Stimulated activated naive CD4-positive, alpha-beta T cell (primary cell): ENCODE results near the gene LRRC14B.
A peak's percentile ranks its signal among the peaks of the same experiment; 100 is the strongest.

Experiments
- DNase-seq, 6 experiments: peaks; one replicate each; lab custom pipeline; 2025; lab: John Stamatoyannopoulos, UW

The LRRC14B gene

DNA sequence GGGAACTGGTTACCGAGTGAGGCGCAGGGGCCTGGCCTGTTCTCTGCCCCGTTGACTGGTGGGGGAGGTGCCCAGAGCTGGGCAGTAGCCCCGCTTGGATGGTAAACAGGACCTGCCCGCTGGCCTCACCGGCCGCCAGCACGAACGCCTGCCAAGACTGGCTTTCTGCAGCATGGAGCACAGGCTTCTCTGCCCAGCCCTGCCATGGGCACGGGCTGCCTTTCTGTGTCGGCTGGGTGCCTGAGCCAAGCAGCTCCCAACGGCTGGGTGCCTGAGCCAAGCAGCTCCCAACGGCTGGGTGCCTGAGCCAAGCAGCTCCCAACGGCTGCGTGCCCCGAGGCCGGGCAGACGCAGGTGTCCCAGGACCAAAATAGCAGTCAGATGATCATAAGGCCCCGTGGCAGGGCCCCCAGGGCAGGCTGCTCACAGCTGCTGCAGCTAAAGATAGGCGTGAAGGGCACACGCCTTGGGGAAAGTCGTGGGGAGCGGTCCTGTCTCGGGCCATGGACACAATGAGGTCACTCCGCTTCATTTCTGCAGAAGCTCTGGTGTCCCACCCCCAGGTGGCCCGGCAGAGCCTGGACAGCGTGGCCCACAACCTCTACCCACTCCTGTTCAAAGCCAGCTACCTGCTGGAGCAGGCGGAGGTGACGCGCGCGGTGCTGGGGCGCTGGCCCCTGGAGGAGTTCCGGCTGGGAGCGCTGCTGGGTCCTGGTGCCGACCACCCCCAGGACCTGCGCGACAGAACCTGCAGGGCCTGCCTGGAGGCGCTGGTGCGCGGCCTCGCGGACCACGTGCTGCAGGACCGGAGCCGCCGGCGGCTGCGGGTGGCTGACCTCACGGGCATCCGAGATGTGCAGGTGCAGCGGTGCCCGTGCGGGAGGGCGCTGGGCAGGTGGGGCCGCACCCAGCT lies at the start of gene LRRC14B:
Gene LRRC14B (plus strand): TSS at position 460 of the 913 bp plus-strand sequence. CDS start 44 bp downstream, at position 504.
- DNase-seq: peak in 3 of 6 experiments; percentile 5 to 17 (median 8)

DNA sequence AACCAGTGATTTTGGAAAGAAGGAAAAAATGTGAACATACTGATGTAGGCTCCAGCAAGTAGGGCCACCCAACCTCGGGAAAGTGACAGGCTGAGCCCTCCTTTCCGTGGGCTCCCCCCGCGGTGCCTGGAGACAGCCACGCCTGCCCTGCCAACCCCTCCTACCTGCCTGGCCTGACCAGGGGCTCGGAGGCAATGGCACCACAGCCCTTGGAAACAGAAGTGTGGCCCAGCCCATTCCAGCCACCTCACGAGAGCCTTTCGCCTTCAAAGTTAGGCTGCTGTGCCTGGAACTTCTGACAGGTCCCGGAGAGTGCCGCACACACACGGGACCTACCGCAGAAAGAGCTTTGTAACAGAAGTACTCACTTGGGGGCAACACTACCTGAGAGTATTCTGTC lies 49.5 kb upstream of the LRRC14B start:
- DNase-seq: no peak

DNA sequence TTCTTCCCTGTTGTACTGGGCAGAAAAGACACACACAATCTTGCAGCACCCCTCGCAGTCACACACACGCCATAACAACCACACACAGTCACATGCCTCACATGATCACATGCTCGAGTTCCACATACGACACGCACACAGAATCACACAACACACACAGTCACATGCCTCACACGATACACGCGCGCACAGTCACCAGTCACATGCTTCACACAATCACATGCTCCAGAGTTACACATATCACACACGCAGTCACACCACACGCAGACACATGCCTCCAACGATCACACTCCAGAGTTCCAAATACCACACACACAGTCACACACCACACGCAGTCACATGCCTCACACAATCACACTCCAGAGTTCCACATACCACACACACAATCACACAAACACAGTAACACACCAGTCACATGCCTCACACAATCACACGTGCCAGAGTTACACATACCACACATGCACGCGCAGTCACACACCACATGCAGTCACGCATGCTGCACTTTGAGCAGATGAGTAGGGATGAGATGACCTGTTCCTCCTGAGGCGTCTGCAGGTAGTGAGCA lies 49.0 kb upstream of the LRRC14B start:
- DNase-seq: no peak

DNA sequence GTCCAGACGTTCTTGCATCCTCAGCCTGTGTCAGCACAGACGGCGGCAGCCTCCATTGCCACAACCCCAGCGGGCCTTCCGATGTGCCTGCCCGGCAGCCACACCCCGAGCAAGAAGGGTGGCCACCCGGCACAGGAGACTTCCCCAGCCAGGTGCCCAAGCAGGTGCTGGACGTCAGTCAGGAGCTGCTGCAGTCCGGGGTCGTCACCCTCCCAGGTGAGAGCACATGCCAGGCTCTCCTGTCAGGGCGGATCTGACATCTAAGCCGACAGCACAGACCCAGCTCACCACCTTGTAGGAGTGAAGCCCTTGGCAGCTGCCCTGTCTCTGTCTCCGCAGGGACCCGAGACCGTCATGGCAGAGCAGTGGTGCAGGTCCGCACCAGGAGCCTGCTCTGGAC lies 48.3 kb upstream of the LRRC14B start:
- DNase-seq: no peak

DNA sequence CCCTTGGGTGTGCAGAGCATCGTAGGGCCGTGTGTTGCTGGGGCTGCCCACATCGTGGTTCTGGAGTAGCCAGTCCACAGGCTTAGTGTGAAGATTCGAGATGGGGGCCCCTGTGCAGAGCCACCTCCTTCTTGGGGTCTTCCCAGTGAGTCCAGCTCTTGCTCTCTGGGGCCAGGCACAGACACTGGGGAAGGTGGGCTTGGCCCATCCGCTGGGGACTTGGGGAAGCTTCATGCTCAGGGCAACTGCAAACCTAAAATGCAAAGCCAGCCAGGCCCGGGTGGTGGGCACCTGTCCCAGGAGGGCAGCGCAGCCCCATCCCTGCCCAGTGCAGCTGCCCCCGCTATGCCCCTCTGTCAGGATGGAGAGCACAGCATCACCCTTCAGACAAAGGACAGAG lies 46.4 kb upstream of the LRRC14B start:
- no peak for DNase-seq

DNA sequence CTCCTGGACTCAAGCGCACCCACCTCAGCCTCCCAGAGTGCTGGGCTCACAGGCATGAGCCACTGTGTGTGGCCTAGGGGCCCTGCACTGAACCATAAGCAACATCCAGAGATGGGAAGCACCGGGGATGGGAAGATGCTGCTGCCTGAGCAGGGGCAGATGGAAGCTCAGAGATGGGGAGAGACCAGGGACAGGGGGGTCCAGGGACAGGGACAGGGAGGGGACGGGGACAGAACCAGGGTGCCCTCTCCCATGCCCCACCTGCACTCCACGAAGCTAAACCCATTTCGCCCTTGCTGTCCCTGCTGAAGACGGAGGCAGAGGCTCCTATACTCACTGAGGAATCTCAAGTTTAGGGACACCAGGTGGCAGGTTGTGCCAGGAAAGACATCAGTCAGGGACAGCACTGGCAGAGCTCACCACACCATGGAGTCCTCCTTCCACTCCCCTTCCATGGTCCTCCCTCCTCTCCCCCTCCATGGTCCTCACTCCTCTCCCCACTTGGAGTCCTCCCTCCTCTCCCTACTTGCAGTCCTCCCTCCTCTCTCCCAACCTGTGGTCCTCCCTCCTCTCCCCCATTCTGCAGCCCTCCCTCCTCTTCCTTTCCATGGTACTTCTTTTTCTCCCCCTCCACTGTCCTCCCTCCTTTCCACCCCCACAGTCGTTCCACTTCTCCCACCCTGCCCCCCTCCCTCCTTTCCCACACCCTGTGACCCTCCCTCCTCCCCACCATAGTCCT lies 45.5 kb upstream of the LRRC14B start:
- DNase-seq: no peak

DNA sequence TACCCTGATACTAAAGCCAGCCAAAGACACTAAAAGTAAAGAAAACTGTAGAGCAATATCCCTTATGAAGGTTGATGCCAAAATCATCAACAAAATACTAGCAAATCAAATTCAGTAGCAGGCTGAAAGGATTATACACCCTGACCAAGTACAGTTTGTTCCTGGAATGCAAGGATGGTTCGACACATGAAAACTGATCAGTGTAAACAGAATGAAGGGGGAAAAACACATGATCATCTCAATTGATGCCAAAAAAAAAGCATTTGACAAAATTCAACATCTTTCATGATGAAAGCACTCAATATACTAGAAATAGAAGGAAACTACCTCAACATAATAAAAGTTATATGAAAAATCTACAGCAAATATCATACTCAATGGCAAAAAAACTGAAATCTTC lies 43.5 kb upstream of the LRRC14B start:
- DNase-seq: no peak

DNA sequence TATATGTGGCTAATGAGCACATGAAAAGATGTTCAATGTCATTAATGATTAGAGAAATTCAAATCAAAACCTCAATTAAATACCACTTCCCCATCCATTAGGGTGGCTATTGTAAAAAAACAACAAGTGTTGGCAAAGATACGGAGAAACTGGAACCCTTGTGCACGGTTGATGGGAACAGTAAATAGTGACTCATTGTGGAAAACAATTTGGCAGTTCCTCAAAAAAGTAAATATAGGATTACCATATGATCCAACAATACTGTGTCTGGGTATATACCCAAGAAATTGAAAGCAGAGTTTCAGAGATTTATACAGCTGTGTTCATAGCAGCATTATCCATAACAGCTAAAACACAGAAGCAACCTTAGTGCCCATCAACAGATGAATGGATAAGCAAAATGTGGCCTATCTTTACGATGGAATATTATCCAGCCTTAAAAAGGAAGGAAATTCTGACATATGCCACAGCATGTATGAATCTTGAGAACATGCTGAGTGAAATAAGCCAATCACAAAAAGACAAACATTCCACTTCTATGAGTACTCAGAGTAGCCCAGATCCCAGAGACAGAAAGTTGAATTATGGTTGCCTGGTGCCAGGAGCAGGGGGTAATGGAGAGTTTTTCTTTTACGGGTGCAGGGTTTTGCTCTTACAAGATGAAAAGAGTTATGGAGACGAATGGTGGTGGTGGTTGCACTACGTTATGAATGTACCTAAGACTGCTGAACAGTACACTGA lies 41.4 kb upstream of the LRRC14B start:
- DNase-seq: no peak

DNA sequence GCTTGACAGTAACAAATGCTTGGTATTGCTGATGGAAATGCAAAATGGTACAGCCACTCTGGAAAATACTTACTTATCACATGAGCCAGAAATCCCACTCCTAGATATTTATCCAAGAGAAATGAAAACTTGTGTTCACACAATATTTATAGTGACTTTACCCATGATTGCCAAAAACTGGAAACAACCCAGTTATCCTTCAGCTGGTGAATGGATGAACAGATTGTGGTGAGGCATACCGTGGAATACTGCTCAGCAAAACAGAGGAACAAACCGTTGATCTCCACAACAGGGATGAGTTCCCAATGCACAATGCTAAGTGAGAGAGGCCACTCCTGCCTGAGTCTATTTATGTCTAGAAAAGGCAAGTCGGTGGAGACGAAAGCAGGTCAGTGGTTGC lies 40.5 kb upstream of the LRRC14B start:
- no peak for DNase-seq

DNA sequence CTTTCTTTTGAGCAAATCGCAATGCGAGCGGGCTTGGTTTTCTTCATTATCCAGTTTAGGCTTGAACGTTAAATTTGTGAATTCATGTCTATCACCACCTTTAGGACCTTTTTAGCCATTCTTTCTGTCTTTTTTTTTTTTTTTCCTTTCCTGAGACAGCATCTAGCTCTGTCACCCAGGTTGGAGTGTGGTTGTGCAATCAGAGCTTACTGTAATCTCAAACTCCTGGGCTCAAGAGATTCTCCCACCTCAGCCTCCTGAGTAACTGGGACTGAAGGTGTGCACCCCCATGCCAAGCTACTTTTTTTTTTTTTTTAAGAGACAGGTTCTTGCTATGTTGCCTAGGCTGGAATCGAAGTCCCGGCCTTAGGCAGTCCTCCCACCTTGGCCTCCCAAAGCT lies 39.2 kb upstream of the LRRC14B start:
- no peak for DNase-seq

DNA sequence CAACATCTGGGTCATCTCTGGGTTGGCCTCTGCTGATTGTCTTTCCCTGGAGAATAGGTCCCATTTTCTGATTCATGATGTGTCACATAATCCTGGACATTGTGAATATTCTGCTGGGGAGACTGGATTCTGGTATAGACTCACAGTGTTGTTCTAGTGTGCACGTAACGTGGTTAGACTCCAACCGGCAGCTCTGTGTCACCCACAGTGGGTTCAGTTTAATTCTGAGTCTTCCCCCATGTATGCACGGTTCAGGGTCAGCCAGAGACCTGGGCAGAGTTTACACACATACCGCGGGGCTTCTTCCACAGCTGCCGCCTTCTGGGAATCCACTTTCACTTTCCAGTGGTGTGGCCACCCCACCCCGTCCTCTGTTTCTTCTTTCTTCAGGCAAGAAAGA lies 38.0 kb upstream of the LRRC14B start:
- no peak for DNase-seq

DNA sequence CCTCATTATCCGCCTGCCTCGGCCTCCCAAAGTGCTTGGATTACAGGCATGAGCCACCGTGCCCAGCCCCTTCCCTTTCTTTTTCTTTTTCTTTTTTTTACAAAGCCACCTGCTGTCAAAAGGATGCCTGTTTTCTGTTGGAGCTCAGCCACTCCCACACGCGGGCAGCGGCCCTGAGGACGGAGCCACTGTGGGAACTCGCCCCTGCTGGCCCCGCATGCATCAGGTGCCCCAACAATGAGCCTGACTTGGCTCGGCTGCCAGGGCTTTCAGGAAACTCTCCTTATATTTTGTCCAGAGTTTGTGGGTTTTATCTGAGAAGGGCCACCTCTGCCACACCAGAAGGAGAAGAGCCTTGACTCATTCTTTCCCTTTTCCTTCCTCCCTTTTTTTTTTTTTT lies 37.1 kb upstream of the LRRC14B start:
- DNase-seq: no peak

DNA sequence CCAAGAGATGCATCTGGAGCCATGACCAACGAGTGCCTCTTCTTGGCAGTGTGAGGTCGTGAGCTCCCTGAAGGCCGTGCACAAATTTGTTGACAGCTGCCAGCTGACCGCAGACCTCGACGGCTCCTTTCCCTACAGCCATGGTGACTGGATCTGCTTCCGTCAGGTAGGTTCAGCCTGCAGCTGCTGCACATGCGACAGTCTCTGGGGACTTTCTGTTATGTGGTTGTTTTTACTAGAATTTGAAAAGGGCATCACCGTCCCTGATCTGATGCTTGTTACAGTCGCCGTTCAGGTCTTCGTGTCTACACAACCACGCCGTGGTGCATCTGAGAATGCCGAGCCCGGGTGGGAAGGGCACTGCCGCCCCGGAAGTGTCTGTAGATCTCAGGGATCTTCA lies 36.5 kb upstream of the LRRC14B start:
- DNase-seq: no peak

DNA sequence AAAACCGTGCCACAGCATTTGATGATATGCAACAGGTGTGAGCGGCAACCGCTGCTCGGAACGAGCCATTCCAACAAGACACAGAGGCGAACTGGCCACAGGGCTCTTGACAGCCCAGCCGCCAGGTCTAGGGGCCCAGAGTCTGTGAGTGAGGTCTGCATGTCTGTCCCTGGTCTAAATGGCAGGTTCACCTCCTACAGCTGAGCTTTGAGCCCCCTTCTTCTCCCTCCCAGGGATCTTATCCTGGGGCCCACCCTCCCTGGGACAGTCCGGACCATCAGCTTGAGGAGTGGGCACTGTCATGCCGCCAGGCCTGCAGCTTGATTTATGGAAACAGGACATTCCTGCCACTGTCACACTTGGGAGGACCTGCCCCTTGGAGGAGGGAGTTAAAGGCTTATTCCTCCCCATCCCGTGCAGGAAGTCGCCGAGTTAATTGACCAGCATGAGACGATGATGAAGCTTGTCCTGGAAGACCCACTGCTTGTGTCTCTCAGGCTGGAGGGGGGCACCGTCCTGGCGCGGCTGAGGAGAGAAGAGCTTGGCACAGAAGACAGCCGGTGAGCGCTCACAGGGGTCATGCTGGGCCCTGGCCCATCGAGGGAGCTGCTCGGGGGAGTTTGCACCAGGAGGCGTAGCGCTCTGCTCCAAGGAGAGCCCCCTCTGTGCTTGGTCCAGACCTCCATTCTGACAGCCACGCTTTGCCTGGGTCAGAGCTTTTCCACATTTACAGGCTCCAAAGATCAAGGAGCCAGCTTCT lies 35.5 kb upstream of the LRRC14B start:
- no peak for DNase-seq

DNA sequence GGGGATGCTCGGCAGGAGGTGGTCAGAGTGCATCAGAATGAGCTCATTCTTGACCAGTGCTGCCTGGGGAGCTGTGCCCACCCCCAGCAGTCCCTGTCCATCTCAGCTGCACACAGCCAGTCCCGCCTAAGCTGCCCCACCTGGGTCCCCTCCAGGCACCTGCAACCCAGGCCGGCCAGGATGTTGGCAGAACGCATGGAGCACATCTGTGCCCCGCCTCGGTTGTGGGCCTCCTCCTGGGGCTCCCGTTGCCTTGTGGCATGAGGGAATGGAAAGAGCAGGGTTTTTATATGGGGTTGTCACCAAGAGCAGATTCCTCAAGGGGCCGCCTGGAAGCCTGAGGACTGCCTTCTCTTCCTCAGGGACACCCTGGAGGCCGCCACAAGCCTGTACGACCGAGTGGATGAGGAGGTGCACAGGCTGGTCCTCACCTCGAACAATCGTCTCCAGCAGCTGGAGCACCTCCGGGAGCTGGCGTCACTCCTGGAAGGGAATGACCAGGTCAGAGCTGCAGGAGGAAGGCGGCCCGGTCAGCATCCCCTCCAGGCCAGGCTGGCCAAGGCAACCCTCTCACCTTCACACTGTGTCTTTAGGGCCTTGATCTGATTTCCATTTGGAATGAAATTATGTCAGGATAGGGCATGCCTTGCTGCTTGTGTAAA lies 34.8 kb upstream of the LRRC14B start:
- DNase-seq: no peak

DNA sequence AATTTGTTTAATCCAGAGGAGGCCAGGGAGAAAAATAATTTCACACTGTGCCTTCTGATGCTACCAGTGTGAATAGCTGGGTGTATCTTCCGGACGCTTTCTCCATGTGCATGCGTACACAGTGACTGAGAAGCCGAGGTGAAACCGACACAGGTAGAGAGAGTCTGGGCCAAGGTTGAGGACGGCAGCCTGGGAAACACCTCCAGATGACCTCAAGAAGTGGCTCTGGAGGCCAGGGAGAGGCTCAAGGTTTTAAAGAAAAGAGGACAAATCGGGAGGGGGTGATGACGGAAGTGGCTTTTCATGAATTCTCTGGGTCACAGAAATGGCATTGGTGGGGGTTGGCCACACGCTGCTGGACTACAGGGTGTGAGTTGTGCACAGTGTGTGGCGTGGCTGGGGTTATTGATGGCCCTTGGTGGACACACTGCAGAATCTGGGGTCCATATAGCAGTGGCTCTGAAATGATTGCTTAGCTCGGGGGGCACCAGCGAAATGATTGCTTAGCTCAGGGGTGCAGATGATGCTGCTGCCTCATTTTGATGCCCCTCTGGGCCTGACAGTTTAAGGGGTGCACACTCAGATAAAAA lies 34.1 kb upstream of the LRRC14B start:
- no peak for DNase-seq

DNA sequence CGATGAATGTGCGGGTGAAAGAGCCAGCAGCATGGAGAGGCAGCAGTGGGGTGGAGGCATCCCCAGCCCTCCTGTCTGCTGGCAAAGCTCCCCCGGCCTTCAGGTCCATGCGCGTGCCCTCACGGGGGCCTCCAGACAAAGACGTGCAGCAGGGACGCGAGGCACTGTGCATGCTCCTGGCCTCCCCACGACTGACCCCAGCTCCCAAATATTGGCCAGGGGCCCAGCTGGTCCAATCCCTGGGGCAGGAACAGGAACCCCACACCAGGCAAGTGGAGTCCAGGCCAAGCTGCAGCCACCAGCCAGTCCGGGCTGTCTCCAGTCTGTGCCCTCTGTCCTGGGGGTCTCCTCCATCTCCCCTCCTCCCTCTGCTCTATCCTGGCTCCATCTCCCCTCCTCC lies 33.5 kb upstream of the LRRC14B start:
- DNase-seq: no peak

DNA sequence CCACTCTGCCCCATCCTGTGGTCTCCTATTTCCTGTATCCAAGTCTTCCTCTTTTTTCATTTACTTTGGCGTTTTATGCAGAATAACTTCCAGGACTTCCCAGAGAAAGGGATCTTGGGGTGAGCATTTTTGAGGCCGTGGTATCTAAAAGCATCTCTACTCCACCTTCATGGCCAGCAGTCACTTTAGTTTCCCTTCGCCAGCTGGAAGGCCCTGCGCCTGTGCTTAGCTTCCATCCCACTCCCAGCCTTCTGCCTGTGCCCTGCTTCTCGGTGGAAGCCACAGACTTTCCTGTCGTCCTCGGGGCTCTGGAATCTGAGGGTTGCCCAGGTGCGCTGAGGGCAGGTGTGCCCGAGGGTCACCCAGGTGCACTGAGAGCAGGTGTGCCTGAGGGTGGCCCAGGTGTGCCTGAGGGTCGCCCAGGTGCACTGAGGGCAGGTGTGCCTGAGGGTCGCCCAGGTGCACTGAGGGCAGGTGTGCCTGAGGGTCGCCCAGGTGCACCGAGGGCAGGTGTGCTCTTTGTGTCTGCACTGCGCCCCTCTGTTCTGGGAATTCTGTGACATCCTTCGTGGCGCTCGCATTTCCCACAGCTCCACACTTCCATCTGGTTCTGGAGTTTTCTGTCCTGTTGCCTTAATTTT lies 32.4 kb upstream of the LRRC14B start:
- no peak for DNase-seq

DNA sequence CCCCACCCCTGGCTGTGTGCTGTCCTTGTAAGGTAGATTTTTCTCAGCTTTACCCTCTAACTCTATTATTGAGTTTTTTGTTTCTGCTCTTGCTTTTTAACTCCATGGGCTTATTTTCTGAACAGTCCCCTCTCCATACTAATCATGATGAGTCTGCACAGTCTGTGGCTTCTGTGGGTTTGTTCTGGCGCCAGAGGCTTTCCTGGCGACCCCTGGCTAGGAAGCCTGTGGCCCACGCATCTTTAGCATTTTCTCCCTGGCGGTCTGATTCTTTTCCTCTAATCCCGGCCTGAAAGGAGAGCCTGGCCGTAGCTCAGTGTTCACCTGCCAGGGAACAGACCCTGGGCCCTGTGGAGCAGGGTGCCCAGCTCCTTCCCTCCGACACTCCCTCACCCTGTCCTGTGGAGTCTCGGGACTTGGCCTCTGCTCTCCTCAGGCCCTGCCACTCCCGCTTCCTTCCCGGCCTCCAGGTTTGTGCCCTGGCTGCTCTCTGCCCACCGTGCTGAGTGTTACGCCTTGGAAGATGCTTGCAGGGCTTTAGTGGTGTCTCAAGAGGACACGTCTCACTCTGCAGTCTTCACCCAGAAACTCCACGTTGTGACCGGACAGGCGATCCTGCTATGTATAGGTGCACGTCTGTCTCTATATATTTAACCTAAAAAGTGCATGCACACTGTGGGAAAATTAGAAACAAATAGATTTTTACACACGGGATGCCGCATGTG lies 31.7 kb upstream of the LRRC14B start:
- no peak for DNase-seq

DNA sequence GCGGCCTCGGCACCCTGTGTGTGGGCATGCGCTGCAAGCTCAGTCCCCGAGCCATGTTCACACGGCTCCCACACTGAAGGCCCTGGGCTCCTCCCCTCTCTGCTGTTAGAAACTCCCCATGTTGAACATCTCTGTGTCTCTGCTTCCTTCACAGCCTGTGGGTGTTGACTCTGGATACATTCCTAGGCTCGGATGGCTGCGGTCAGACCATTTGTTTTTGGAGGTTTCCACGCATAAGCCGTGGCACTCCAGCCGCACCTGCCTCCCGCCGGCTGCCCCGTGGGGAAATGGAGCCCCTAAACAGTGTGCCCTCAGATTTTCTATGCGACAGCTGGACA lies 31.2 kb upstream of the LRRC14B start:
- no peak for DNase-seq
